ENCODE measurements around the gene PARG.
A peak's percentile ranks its signal among the peaks of the same experiment; 100 is the strongest.
"Not testable (repeated sequence)": the region's sequence is repeated elsewhere in the genome, so short reads cannot be mapped to it uniquely, and the experiment has no call there.

The PARG gene

GRCh38 chr10:49941447-49942338 is at the start of gene PARG, which contains the start of gene TIMM23B:
Gene PARG (minus strand): TSS chr10:49942027. CDS start chr10:49941725, 302 bp downstream.
Gene TIMM23B (plus strand): TSS chr10:49942053. CDS start chr10:49942195, 142 bp downstream.
- peak; percentile 82 for DNase-seq (ENCODE audit: low spot score)

GRCh38 chr10:49988376-49988775 is 46.5 kb upstream of the PARG start, which contains the start of gene AGAP6:
Gene AGAP6 (plus strand): TSS chr10:49988406. CDS start chr10:49988716, 310 bp downstream.
- not testable (repeated sequence) for DNase-seq (ENCODE audit: low spot score)

GRCh38 chr10:49987207-49987606 is 45.4 kb upstream of the PARG start:
- DNase-seq (ENCODE audit: low spot score): not testable (repeated sequence)

- DNase-seq (ENCODE audit: low spot score): not testable (repeated sequence)
Observed at GRCh38 chr10:49977756-49978155, 35.9 kb upstream of the PARG start.

GRCh38 chr10:49972094-49972493 is 30.3 kb upstream of the PARG start:
- DNase-seq (ENCODE audit: low spot score): not testable (repeated sequence)

- DNase-seq (ENCODE audit: low spot score): not testable (repeated sequence)
Observed at GRCh38 chr10:49971466-49971865, 29.6 kb upstream of the PARG start.

GRCh38 chr10:49970331-49970857 is 28.6 kb upstream of the PARG start:
- DNase-seq (ENCODE audit: low spot score): not testable (repeated sequence)

- not testable (repeated sequence) for DNase-seq (ENCODE audit: low spot score)
Observed at GRCh38 chr10:49953122-49953521, 11.3 kb upstream of the PARG start.

- not testable (repeated sequence) for DNase-seq (ENCODE audit: low spot score)
Observed at GRCh38 chr10:49952006-49952405, 10.2 kb upstream of the PARG start.

GRCh38 chr10:49948737-49949136 is 6.9 kb upstream of the PARG start:
- not testable (repeated sequence) for DNase-seq (ENCODE audit: low spot score)

GRCh38 chr10:49948142-49948541 is 6.3 kb upstream of the PARG start:
- not testable (repeated sequence) for DNase-seq (ENCODE audit: low spot score)

GRCh38 chr10:49943607-49944006 is 1.8 kb upstream of the PARG start:
- DNase-seq (ENCODE audit: low spot score): not testable (repeated sequence)

- not testable (repeated sequence) for DNase-seq (ENCODE audit: low spot score)
Observed at GRCh38 chr10:49942339-49942705, 495 bp upstream of the PARG start.

GRCh38 chr10:49931959-49932728 is 9.7 kb downstream of the PARG start:
- DNase-seq (ENCODE audit: low spot score): not testable (repeated sequence)

- DNase-seq (ENCODE audit: low spot score): not testable (repeated sequence)
Observed at GRCh38 chr10:49931276-49931675, 10.6 kb downstream of the PARG start.

- DNase-seq (ENCODE audit: low spot score): not testable (repeated sequence)
Observed at GRCh38 chr10:49923572-49923971, 18.3 kb downstream of the PARG start.

GRCh38 chr10:49922041-49922440 is 19.8 kb downstream of the PARG start:
- not testable (repeated sequence) for DNase-seq (ENCODE audit: low spot score)

GRCh38 chr10:49917927-49918326 is 23.9 kb downstream of the PARG start:
- DNase-seq (ENCODE audit: low spot score): not testable (repeated sequence)

GRCh38 chr10:49916451-49916850 is 25.4 kb downstream of the PARG start:
- DNase-seq (ENCODE audit: low spot score): not testable (repeated sequence)

GRCh38 chr10:49910295-49910694 is 31.5 kb downstream of the PARG start:
- not testable (repeated sequence) for DNase-seq (ENCODE audit: low spot score)

- not testable (repeated sequence) for DNase-seq (ENCODE audit: low spot score)
Observed at GRCh38 chr10:49908290-49909080, 33.3 kb downstream of the PARG start.
